Endothelial cell of umbilical vein (primary cell): ENCODE data around the gene TLR6.

Source experiments
- EZH2 ChIP-seq: IDR thresholded peaks from 2 replicates; pipeline ENCODE4 v1.6.1; 2012; ENCODE audit warnings: borderline replicate concordance, low read depth, mild to moderate bottlenecking, moderate library complexity, low read length, inconsistent platforms; ENCODE audit not compliant: severe bottlenecking
- JUN ChIP-seq: IDR thresholded peaks from 2 replicates; pipeline ENCODE4 v1.6.1; 2011; ENCODE audit warnings: borderline replicate concordance, low read depth; ENCODE audit not compliant: insufficient read length, insufficient read depth
- TF ChIP-seq, protein P1 (sequence below), 2 donors: IDR thresholded peaks; 1 replicate in 1 of 2; 2 replicates in 1 of 2; pipeline ENCODE4 v1.5.1; 2011; ENCODE audit warnings: low read length in 2 of 2, mild to moderate bottlenecking in 2 of 2, moderate library complexity in 2 of 2, control low read depth in 1 of 2, inconsistent platforms in 1 of 2, low read depth in 1 of 2; ENCODE audit not compliant: insufficient read depth in 1 of 2; ENCODE audit errors: extremely low read depth in 1 of 2
- TF ChIP-seq, protein P2 (sequence below): IDR thresholded peaks from 2 replicates; pipeline ENCODE4 v1.6.1; 2011; ENCODE audit not compliant: insufficient read depth, insufficient read length

DNA sequence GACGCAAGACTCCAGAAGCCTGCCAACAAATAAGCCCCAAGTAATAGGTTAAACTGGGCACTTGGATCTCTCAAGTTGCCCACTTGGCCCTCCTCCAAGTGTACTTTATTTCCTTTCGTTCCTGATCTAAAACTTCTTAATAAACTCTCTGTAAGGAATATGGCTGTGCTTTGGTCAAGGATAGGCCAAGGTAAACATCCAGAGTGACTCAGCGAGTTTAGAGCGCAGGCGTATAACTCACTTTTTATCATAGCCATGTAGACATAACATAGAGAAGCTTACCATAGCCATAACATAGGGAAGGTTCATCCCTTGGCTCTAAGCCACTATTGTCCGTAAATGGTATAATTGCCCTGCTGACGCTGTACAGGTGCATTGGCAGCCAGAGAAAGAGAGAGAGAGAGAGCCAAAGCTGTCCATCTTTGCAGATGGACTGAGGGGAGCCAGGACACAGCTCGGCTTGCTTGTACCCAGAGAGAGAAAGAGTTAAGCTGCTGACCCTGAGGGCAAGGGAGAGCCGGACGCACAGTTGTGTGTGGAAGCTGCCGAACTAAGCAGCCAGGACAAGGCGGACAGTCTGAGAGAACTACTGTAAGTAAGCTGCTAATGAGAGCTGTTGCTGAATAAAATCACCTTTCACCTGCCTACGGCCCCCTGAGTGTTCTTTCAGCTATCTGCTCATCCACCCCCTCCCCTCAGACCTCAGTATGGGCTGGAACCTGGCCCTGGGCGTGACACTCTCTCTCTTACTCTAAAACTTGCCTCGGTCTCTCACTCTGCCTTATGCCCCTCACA, 53.9 kb downstream of the TLR6 start:
- TF ChIP-seq, protein P1, sequence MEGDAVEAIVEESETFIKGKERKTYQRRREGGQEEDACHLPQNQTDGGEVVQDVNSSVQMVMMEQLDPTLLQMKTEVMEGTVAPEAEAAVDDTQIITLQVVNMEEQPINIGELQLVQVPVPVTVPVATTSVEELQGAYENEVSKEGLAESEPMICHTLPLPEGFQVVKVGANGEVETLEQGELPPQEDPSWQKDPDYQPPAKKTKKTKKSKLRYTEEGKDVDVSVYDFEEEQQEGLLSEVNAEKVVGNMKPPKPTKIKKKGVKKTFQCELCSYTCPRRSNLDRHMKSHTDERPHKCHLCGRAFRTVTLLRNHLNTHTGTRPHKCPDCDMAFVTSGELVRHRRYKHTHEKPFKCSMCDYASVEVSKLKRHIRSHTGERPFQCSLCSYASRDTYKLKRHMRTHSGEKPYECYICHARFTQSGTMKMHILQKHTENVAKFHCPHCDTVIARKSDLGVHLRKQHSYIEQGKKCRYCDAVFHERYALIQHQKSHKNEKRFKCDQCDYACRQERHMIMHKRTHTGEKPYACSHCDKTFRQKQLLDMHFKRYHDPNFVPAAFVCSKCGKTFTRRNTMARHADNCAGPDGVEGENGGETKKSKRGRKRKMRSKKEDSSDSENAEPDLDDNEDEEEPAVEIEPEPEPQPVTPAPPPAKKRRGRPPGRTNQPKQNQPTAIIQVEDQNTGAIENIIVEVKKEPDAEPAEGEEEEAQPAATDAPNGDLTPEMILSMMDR (IDR thresholded peaks at IDR 0.05; ENCODE audit: extremely low read depth in 1 of 2, insufficient read depth in 1 of 2, low read depth in 1 of 2, low read length in 2 of 2): no peak
- TF ChIP-seq JUN (no peak), EZH2 (no peak)
- TF ChIP-seq, protein P2, sequence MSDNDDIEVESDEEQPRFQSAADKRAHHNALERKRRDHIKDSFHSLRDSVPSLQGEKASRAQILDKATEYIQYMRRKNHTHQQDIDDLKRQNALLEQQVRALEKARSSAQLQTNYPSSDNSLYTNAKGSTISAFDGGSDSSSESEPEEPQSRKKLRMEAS: no peak
